Esophagus squamous epithelium (tissue), 4 donors: Measurements from ENCODE around the gene MRPS24.

Experiments used
- CTCF ChIP-seq, 6 experiments: fragments of 450-650 bp in 4 of 6; fragments of 200-600 bp in 2 of 6; sonication (generic) in 2 of 6; IDR thresholded peaks; one replicate each; pipeline ENCODE4 v1.5.1; 2016 to 2019; ENCODE audit warnings: antibody characterized with exemption in 6 of 6, mild to moderate bottlenecking in 4 of 6, moderate library complexity in 4 of 6
- POLR2A ChIP-seq, 4 donors: fragments of 450-650 bp; IDR thresholded peaks; one replicate each; pipeline ENCODE4 v1.6.1; 2017; ENCODE audit warnings: antibody characterized with exemption in 4 of 4, mild to moderate bottlenecking in 4 of 4, moderate library complexity in 3 of 4

GRCh38 chr7:43849047-43849446 is 20.3 kb downstream of the MRPS24 start:
- no peak for TF ChIP-seq CTCF (IDR thresholded peaks at IDR 0.05)
- TF ChIP-seq POLR2A (IDR thresholded peaks at IDR 0.05), result no peak
